Chondrocyte (in vitro differentiated cells): ENCODE measurements around the gene PTPN12. TPM values are rescaled to one million over a fixed set of nuclear protein-coding genes. Genes with fewer than 3 reads are reported as not detected.

Experiments
- DNase-seq: peaks from one replicate; pipeline ENCODE4 v3.0.0; 2021; ENCODE audit warnings: mixed read lengths, low spot score
- H3K27ac Mint-ChIP-seq: one replicate; pipeline ENCODE4 v1.8.0; 2021; ENCODE audit warnings: mild to moderate bottlenecking, moderate library complexity, mixed read lengths; ENCODE audit not compliant: unreplicated experiment
- H3K27me3 Mint-ChIP-seq: 2 replicates; pipeline ENCODE4 v1.8.0; 2021; ENCODE audit warnings: low read depth, mixed read lengths
- H3K36me3 Mint-ChIP-seq: 2 replicates; pipeline ENCODE4 v1.8.0; 2021; ENCODE audit warnings: low read depth, mixed read lengths
- H3K4me1 Mint-ChIP-seq: 2 replicates; pipeline ENCODE4 v1.8.0; 2021; ENCODE audit warnings: low read depth, mild to moderate bottlenecking, mixed read lengths
- H3K4me3 Mint-ChIP-seq: one replicate; pipeline ENCODE4 v1.8.0; 2021; ENCODE audit warnings: mild to moderate bottlenecking, moderate library complexity, mixed read lengths; ENCODE audit not compliant: unreplicated experiment
- H3K9me3 Mint-ChIP-seq: 2 replicates; pipeline ENCODE4 v1.8.0; 2021; ENCODE audit warnings: low read depth, mixed read lengths
- CTCF ChIP-seq: fragments of 200-600 bp; sonication (generic); IDR thresholded peaks from 2 replicates; pipeline ENCODE4 v1.5.0; 2021; ENCODE audit warnings: antibody characterized with exemption, mild to moderate bottlenecking, moderate library complexity
- total RNA-seq: library from RNA; stranded (reverse); gene quantifications from 3 replicates; pipeline ENCODE4 v1.2.1, GENCODE V29; 2021

Gene PTPN12
- total RNA-seq, 1 donor from 2014 or later: 68.2 TPM

GRCh38 chr7:77566421-77566820, 29.3 kb downstream of the PTPN12 start:
- no peak for TF ChIP-seq CTCF
- Mint-ChIP-seq H3K27me3 (no peaks in the 10 kb centered on the region), H3K4me1 (peaks cover 53% of the 10 kb centered on the region), H3K4me3 (no peak overlapping the region), H3K27ac (peak overlapping the region; percentile 18), H3K9me3 (no peaks in the 10 kb centered on the region), H3K36me3 (no peaks in the 10 kb centered on the region)
- DNase-seq: no peak

- H3K4me3 Mint-ChIP-seq: no peak overlapping the region
- DNase-seq: no peak
- H3K27ac Mint-ChIP-seq: peak overlapping the region; percentile 65
- no peak for TF ChIP-seq CTCF
- peaks cover 11% of the 10 kb centered on the region for H3K36me3 Mint-ChIP-seq
- H3K4me1 Mint-ChIP-seq: peaks cover 48% of the 10 kb centered on the region
- H3K27me3 Mint-ChIP-seq: no peaks in the 10 kb centered on the region
- no peaks in the 10 kb centered on the region for H3K9me3 Mint-ChIP-seq
Observed at GRCh38 chr7:77569514-77570232, 32.6 kb downstream of the PTPN12 start.

DNA sequence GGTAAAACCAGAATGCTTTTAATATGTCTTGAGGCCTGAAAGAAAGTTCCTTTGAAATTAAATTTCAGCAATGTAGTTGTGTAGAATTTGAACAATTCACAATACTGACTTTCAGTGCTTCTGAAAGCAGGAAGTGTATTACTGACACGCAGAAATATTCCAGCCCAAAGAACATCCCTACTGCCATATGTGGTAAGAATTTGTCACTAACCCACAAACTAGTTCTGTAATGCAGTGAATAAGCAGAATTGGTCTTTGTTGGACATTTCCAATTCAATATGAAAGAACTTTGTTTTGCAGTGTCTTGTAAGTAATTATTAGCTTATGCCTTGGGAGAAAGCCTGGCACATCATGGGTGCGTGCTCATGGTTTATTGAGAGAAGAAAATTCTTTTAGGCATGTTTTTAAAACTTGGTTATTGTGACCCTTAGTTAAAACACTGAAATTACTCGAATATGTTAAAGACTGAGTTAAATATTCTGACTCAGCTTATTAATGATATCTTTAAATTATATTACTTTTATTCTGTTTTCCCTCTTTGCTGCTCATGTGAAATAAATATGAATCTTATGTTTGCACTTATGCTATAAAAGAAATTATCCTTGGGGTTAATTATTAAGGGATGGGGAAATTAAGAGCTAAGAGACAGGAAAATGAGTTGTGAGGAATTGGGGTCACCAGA, 33.4 kb downstream of the PTPN12 start:
- no peaks in the 10 kb centered on the region for H3K27me3 Mint-ChIP-seq
- no peak for DNase-seq
- H3K27ac Mint-ChIP-seq: peak overlapping the region; percentile 90
- H3K9me3 Mint-ChIP-seq: no peaks in the 10 kb centered on the region
- peaks cover 40% of the 10 kb centered on the region for H3K4me1 Mint-ChIP-seq
- peaks cover 13% of the 10 kb centered on the region for H3K36me3 Mint-ChIP-seq
- TF ChIP-seq CTCF: peak; percentile 49
- no peak overlapping the region for H3K4me3 Mint-ChIP-seq

- Mint-ChIP-seq H3K27me3 (no peaks in the 10 kb centered on the region), H3K36me3 (peaks cover 13% of the 10 kb centered on the region), H3K27ac (peak overlapping the region; percentile 36)
Observed at GRCh38 chr7:77571801-77572200, 34.7 kb downstream of the PTPN12 start.

More at GRCh38 chr7:77571801-77572200, 34.7 kb downstream of the PTPN12 start:
- DNase-seq: no peak
- no peak for TF ChIP-seq CTCF
- no peak overlapping the region for H3K4me3 Mint-ChIP-seq
- no peaks in the 10 kb centered on the region for H3K9me3 Mint-ChIP-seq
- peaks cover 29% of the 10 kb centered on the region for H3K4me1 Mint-ChIP-seq
